Activated T-cell treated with anti-CD3 and anti-CD28 coated beads, Interleukin-2, amount 50 U/mL, for 1 hour (primary cell): Measurements from ENCODE around the gene ZC3H7B.
A peak's percentile ranks its signal among the peaks of the same experiment; 100 is the strongest.
"Not testable (repeated sequence)": the region's sequence is repeated elsewhere in the genome, so short reads cannot be mapped to it uniquely, and the experiment has no call there.

Source experiments
- DNase-seq: peaks from one replicate; pipeline ENCODE4 v3.0.0-alpha.2; 2020

ZC3H7B gene

GRCh38 chr22:41288245-41288946 lies 12.9 kb upstream of the ZC3H7B start:
- DNase-seq: no peak

GRCh38 chr22:41289671-41290070 lies 11.7 kb upstream of the ZC3H7B start:
- no peak for DNase-seq

GRCh38 chr22:41290262-41291221 lies 10.8 kb upstream of the ZC3H7B start:
- no peak for DNase-seq

- not testable (repeated sequence) for DNase-seq
Measured at GRCh38 chr22:41294816-41295215, 6.5 kb upstream of the ZC3H7B start.

- DNase-seq: no peak
Measured at GRCh38 chr22:41296826-41297667, 4.3 kb upstream of the ZC3H7B start.

GRCh38 chr22:41300661-41301060 lies 664 bp upstream of the ZC3H7B start:
- no peak for DNase-seq

- peak; percentile 36 for DNase-seq
Measured at GRCh38 chr22:41302021-41302767, 869 bp downstream of the ZC3H7B start.

GRCh38 chr22:41302811-41303210 lies 1.5 kb downstream of the ZC3H7B start:
- no peak for DNase-seq

GRCh38 chr22:41305646-41306045 lies 4.3 kb downstream of the ZC3H7B start:
- no peak for DNase-seq

- DNase-seq: no peak
Measured at GRCh38 chr22:41308054-41308453, 6.7 kb downstream of the ZC3H7B start.

- no peak for DNase-seq
Measured at GRCh38 chr22:41308544-41308947, 7.2 kb downstream of the ZC3H7B start.

GRCh38 chr22:41310336-41310735 lies 9.0 kb downstream of the ZC3H7B start:
- DNase-seq: no peak

GRCh38 chr22:41311487-41311886 lies 10.2 kb downstream of the ZC3H7B start:
- no peak for DNase-seq

- DNase-seq: no peak
Measured at GRCh38 chr22:41314821-41315220, 13.5 kb downstream of the ZC3H7B start.

GRCh38 chr22:41315586-41315985 lies 14.3 kb downstream of the ZC3H7B start:
- no peak for DNase-seq

GRCh38 chr22:41320416-41321240 lies 19.3 kb downstream of the ZC3H7B start:
- DNase-seq: no peak

GRCh38 chr22:41324821-41325528 lies 23.6 kb downstream of the ZC3H7B start:
- no peak for DNase-seq

- no peak for DNase-seq
Measured at GRCh38 chr22:41327124-41327523, 25.8 kb downstream of the ZC3H7B start.

- DNase-seq: no peak
Measured at GRCh38 chr22:41330169-41330568, 28.8 kb downstream of the ZC3H7B start.

- DNase-seq: no peak
Measured at GRCh38 chr22:41332217-41332939, 31.1 kb downstream of the ZC3H7B start.
